ENCODE results near the gene HPN.

Gene HPN

DNA sequence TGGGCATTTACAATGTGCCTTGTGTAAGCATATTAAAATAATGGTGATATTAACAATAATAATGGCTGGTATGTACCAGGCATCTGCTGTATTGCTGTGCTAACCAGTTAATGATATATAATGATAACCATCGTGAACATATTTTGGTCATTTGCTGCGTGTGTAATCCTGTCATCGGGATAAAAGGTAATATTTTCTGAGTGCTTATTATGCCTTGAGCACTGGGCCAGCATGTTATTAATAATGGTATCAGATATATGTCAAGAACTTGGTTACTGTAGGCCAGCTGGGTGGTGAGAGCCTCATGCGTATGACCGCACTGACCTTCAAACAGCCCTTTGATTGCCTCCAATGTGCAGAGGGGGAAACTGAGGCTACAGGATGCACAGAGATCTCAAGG lies 51.9 kb downstream of the HPN start:
- TF ChIP-seq NFIC (IDR thresholded peaks at IDR 0.05) = no peak
- TF ChIP-seq TCF12 (IDR thresholded peaks at IDR 0.05; ENCODE audit: low read depth) = no peak
- TF ChIP-seq, protein P1, sequence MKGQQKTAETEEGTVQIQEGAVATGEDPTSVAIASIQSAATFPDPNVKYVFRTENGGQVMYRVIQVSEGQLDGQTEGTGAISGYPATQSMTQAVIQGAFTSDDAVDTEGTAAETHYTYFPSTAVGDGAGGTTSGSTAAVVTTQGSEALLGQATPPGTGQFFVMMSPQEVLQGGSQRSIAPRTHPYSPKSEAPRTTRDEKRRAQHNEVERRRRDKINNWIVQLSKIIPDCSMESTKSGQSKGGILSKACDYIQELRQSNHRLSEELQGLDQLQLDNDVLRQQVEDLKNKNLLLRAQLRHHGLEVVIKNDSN (IDR thresholded peaks at IDR 0.05) = no peak
- TF ChIP-seq CREB1 (IDR thresholded peaks at IDR 0.05; ENCODE audit: low read depth) = no peak
- TF ChIP-seq TEAD4 (IDR thresholded peaks at IDR 0.05) = no peak
- TF ChIP-seq RAD21 (IDR thresholded peaks at IDR 0.05; ENCODE audit: low read depth) = no peak
- no peak for TF ChIP-seq EGR1 (IDR thresholded peaks at IDR 0.05)
- TF ChIP-seq ZBTB7A (IDR thresholded peaks at IDR 0.05; ENCODE audit: low read depth) = no peak
- TF ChIP-seq YY1 (IDR thresholded peaks at IDR 0.05; ENCODE audit: low read depth) = no peak
- no peak for TF ChIP-seq FOXM1 (IDR thresholded peaks at IDR 0.05; ENCODE audit: borderline replicate concordance, low read depth)

DNA sequence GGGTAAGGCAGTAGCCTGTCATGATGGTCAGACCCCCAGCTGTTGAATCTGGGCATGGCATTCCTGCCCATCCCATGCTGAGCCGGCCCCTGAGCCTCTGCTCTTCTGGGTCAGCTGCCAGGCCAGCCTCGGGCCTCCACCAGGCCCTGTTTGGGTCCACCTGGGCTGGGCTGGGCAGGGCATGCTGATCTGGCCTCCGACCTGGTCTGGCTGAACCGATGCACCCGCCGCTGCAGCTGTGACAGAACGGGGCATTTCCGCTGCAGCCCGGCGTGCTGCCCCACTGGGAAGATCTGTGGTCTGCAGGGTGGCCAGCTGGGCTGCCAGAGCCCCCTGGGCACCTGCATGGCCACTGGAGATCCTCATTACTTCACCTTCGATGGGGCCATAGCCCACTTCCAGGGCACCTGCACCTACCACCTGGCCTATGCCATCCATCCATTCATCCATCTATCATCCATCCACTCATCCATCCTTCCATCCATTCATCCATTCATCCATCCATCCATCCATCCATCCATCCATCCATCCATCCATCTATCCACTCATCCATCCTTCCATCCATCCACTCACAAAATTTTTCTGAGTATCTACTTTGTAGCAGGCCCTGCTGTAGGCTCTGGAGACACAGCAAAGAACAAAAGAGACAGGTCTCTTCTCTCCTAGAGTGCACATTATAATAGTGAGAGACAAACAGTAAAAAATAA lies 52.6 kb downstream of the HPN start:
- TF ChIP-seq, protein P2, sequence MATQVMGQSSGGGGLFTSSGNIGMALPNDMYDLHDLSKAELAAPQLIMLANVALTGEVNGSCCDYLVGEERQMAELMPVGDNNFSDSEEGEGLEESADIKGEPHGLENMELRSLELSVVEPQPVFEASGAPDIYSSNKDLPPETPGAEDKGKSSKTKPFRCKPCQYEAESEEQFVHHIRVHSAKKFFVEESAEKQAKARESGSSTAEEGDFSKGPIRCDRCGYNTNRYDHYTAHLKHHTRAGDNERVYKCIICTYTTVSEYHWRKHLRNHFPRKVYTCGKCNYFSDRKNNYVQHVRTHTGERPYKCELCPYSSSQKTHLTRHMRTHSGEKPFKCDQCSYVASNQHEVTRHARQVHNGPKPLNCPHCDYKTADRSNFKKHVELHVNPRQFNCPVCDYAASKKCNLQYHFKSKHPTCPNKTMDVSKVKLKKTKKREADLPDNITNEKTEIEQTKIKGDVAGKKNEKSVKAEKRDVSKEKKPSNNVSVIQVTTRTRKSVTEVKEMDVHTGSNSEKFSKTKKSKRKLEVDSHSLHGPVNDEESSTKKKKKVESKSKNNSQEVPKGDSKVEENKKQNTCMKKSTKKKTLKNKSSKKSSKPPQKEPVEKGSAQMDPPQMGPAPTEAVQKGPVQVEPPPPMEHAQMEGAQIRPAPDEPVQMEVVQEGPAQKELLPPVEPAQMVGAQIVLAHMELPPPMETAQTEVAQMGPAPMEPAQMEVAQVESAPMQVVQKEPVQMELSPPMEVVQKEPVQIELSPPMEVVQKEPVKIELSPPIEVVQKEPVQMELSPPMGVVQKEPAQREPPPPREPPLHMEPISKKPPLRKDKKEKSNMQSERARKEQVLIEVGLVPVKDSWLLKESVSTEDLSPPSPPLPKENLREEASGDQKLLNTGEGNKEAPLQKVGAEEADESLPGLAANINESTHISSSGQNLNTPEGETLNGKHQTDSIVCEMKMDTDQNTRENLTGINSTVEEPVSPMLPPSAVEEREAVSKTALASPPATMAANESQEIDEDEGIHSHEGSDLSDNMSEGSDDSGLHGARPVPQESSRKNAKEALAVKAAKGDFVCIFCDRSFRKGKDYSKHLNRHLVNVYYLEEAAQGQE (IDR thresholded peaks at IDR 0.05; ENCODE audit: low read depth) = no peak
- TF ChIP-seq RAD21 (IDR thresholded peaks at IDR 0.05; ENCODE audit: low read depth) (no peak), EP300 (IDR thresholded peaks at IDR 0.05; ENCODE audit: borderline replicate concordance) (no peak), ZBTB7A (IDR thresholded peaks at IDR 0.05; ENCODE audit: low read depth) (no peak), NFIC (IDR thresholded peaks at IDR 0.05) (no peak), TEAD4 (IDR thresholded peaks at IDR 0.05) (no peak), EGR1 (IDR thresholded peaks at IDR 0.05) (no peak), CEBPB (IDR thresholded peaks at IDR 0.05) (no peak), TAF1 (IDR thresholded peaks at IDR 0.05; ENCODE audit: low read depth) (no peak), YY1 (IDR thresholded peaks at IDR 0.05; ENCODE audit: low read depth) (no peak), CREB1 (IDR thresholded peaks at IDR 0.05; ENCODE audit: low read depth) (no peak), TCF12 (IDR thresholded peaks at IDR 0.05; ENCODE audit: low read depth) (no peak), FOXM1 (IDR thresholded peaks at IDR 0.05; ENCODE audit: borderline replicate concordance, low read depth) (no peak)
- TF ChIP-seq, protein P1 (IDR thresholded peaks at IDR 0.05) = no peak
- TF ChIP-seq, protein P3, sequence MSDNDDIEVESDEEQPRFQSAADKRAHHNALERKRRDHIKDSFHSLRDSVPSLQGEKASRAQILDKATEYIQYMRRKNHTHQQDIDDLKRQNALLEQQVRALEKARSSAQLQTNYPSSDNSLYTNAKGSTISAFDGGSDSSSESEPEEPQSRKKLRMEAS (IDR thresholded peaks at IDR 0.05) = no peak

DNA sequence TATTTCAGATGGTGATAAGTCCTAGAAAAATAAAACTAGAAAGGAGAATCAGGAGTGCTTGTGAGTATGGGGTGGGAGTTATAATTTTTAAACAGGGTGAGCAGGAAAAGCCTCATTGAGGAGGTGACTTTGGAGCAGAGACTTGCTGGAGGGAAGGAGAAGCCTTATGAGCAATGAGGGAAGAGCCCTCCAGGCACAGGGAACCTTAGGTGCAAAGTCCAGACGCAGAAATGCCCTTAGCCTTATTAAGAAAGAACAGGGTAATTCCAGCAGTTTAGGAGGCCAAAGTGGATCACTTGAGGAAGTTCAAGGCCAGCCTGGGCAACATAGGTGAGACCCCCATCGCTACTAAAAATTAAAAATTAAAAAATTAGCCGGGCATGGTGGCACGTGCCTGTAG lies 53.1 kb downstream of the HPN start:
- TF ChIP-seq TCF12 (IDR thresholded peaks at IDR 0.05; ENCODE audit: low read depth) = no peak
- TF ChIP-seq, protein P2 (IDR thresholded peaks at IDR 0.05; ENCODE audit: low read depth) = no peak
- TF ChIP-seq NFIC (IDR thresholded peaks at IDR 0.05) = no peak
- no peak for TF ChIP-seq EGR1 (IDR thresholded peaks at IDR 0.05)
- TF ChIP-seq RAD21 (IDR thresholded peaks at IDR 0.05; ENCODE audit: low read depth) = no peak
- TF ChIP-seq FOXM1 (IDR thresholded peaks at IDR 0.05; ENCODE audit: borderline replicate concordance, low read depth) = no peak
- TF ChIP-seq TEAD4 (IDR thresholded peaks at IDR 0.05) = no peak
- no peak for TF ChIP-seq CEBPB (IDR thresholded peaks at IDR 0.05)
- TF ChIP-seq, protein P3 (IDR thresholded peaks at IDR 0.05) = no peak
- TF ChIP-seq EP300 (IDR thresholded peaks at IDR 0.05; ENCODE audit: borderline replicate concordance) = no peak
- TF ChIP-seq CREB1 (IDR thresholded peaks at IDR 0.05; ENCODE audit: low read depth) = no peak
- TF ChIP-seq, protein P1 (IDR thresholded peaks at IDR 0.05) = no peak
- no peak for TF ChIP-seq ZBTB7A (IDR thresholded peaks at IDR 0.05; ENCODE audit: low read depth)

DNA sequence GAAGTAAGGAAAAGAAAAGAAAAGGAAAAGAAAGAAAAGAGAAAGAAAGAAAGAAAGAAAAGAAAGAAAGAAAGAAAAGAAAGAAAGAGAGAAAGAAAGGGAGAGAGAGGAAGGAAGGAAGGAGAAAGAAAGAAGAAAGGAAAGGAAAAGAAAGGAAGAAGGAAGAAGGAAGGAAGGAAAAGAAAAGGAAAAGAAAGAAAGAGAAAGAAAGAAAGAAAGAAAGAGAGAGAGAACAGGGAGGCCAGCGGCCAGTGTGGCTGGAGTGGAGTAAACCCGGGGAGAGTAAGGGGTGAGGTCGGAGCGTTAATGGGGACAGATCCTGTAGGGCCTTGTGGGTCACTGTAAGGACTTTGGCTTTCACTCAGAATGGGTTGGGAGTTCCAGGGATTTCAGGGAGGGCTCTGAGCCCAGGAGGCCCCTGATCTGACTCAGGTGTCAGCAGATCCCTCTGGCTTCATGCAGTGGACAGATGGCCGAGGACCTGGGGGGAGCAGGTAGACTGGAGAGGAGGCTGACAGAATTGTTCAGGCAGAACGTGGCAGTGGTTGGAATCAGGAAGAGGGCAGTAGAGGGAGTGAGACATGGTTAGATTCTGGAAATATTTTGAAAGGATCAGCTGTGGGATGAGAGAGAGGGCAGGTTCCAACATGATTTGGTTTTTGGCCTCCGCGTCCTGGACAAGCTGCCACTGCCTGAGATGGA lies 54.3 kb downstream of the HPN start:
- TF ChIP-seq YY1 (IDR thresholded peaks at IDR 0.05; ENCODE audit: low read depth) = no peak
- TF ChIP-seq, protein P2 (IDR thresholded peaks at IDR 0.05; ENCODE audit: low read depth) = no peak
- no peak for TF ChIP-seq ZBTB7A (IDR thresholded peaks at IDR 0.05; ENCODE audit: low read depth)

All from Ishikawa (cell line).